Limb (tissue), 2 donors: ENCODE measurements around the gene CD72.

Source experiments
- DNase-seq, 2 donors: peaks; one replicate each; pipeline ENCODE4 v3.0.0-alpha.2; 2016; ENCODE audit errors: extremely low spot score in 2 of 2

Gene CD72

GRCh38 chr9:35560625-35561337, 57.4 kb downstream of the CD72 start:
- DNase-seq, result no peak
